ENCODE data around the gene CCDC146.
"Not testable (repeated sequence)": the region's sequence is repeated elsewhere in the genome, so short reads cannot be mapped to it uniquely, and the experiment has no call there.

CCDC146 gene

GRCh38 chr7:77140291-77140690 is 17.9 kb downstream of the CCDC146 start:
- not testable (repeated sequence) for DNase-seq (ENCODE audit: low read depth in 3 of 3)

- not testable (repeated sequence) for DNase-seq (ENCODE audit: low read depth in 3 of 3)
Observed at GRCh38 chr7:77152232-77152631, 29.8 kb downstream of the CCDC146 start.

GRCh38 chr7:77154917-77155464 is 32.6 kb downstream of the CCDC146 start:
- not testable (repeated sequence) for DNase-seq (ENCODE audit: low read depth in 3 of 3)

- not testable (repeated sequence) for DNase-seq (ENCODE audit: low read depth in 3 of 3)
Observed at GRCh38 chr7:77155601-77156377, 33.4 kb downstream of the CCDC146 start.

GRCh38 chr7:77157034-77157433 is 34.6 kb downstream of the CCDC146 start:
- DNase-seq (ENCODE audit: low read depth in 3 of 3): not testable (repeated sequence)

- no peak for DNase-seq (ENCODE audit: low read depth in 3 of 3)
Observed at GRCh38 chr7:77157446-77157845, 35.0 kb downstream of the CCDC146 start.

GRCh38 chr7:77171073-77171472 is 48.7 kb downstream of the CCDC146 start:
- DNase-seq (ENCODE audit: low read depth in 3 of 3): not testable (repeated sequence)

- not testable (repeated sequence) for DNase-seq (ENCODE audit: low read depth in 3 of 3)
Observed at GRCh38 chr7:77172437-77173172, 50.2 kb downstream of the CCDC146 start.

GRCh38 chr7:77174418-77174817 is 52.0 kb downstream of the CCDC146 start:
- not testable (repeated sequence) for DNase-seq (ENCODE audit: low read depth in 3 of 3)

- not testable (repeated sequence) for DNase-seq (ENCODE audit: low read depth in 3 of 3)
Observed at GRCh38 chr7:77175274-77175800, 52.9 kb downstream of the CCDC146 start.

GRCh38 chr7:77177321-77177904 is 55.0 kb downstream of the CCDC146 start:
- DNase-seq (ENCODE audit: low read depth in 3 of 3): not testable (repeated sequence)

- not testable (repeated sequence) for DNase-seq (ENCODE audit: low read depth in 3 of 3)
Observed at GRCh38 chr7:77178024-77178423, 55.6 kb downstream of the CCDC146 start.

GRCh38 chr7:77181015-77181595 is 58.7 kb downstream of the CCDC146 start:
- DNase-seq (ENCODE audit: low read depth in 3 of 3): no peak

GRCh38 chr7:77181734-77182133 is 59.3 kb downstream of the CCDC146 start:
- DNase-seq (ENCODE audit: low read depth in 3 of 3): no peak

- no peak for DNase-seq (ENCODE audit: low read depth in 3 of 3)
Observed at GRCh38 chr7:77182261-77182660, 59.8 kb downstream of the CCDC146 start.

- DNase-seq (ENCODE audit: low read depth in 3 of 3): no peak
Observed at GRCh38 chr7:77184463-77184862, 62.0 kb downstream of the CCDC146 start.

- DNase-seq (ENCODE audit: low read depth in 3 of 3): no peak
Observed at GRCh38 chr7:77184990-77185389, 62.6 kb downstream of the CCDC146 start.

- no peak for DNase-seq (ENCODE audit: low read depth in 3 of 3)
Observed at GRCh38 chr7:77185866-77186265, 63.5 kb downstream of the CCDC146 start.

- DNase-seq (ENCODE audit: low read depth in 3 of 3): no peak
Observed at GRCh38 chr7:77188731-77189437, 66.5 kb downstream of the CCDC146 start.

GRCh38 chr7:77197141-77197540 is 74.7 kb downstream of the CCDC146 start:
- DNase-seq (ENCODE audit: low read depth in 3 of 3): no peak
